HepG2 (cell line): Measurements from ENCODE around the gene ELAPOR1. TPM values are rescaled to one million over a fixed set of nuclear protein-coding genes. Genes with fewer than 3 reads are reported as not detected.

Source experiments
- ATAC-seq: fragments of 200-7000 bp; cut with Tn5 transposase; 3 replicates; pipeline ENCODE4 v1.9.1; 2020; ENCODE audit warnings: mild to moderate bottlenecking, moderate library complexity
- BruUV-seq: library from RNA; stranded (reverse); fragments of 400-500 nt; replicated peaks from 2 replicates; lab custom pipeline; 2021; lab: Mats Ljungman, UMichigan
- CTCF ChIA-PET: fragments of 300-600 bp; formaldehyde crosslinking; extraction: SDS; loops from one replicate; lab custom pipeline; 2021; ENCODE audit warnings: low total read pairs, inconsistent platforms, low intra/inter-chr PET ratio; lab: Yijun Ruan, JAX
- POLR2A ChIA-PET: fragments of 350-600 bp; sonication (Branson Sonifier 250); formaldehyde crosslinking; loops from one replicate; lab custom pipeline; 2020; ENCODE audit warnings: antibody characterized with exemption, inconsistent platforms; lab: Yijun Ruan, JAX
- DNase-seq: peaks from one replicate; pipeline ENCODE4 v3.0.0-alpha.2; 2015; ENCODE audit warnings: low spot score
- FAIRE-seq: peaks from 3 replicates; lab custom pipeline; 2011; peaks lifted over from hg19 to GRCh38; lab: Jason Lieb, UNC
- H2AFZ ChIP-seq: one replicate; pipeline ENCODE4 v1.6.1; 2011; ENCODE audit warnings: low read length, inconsistent platforms
- H3K27ac ChIP-seq: fragments of 300-600 bp; 3 replicates; pipeline ENCODE4 v1.8.0; 2011; ENCODE audit warnings: mixed run types, mild to moderate bottlenecking, mixed read lengths, low read length, inconsistent platforms; ENCODE audit not compliant: insufficient read depth; ENCODE audit errors: extremely low read length
- H3K27me3 ChIP-seq, 2 experiments: fragments of 200-600 bp in 1 of 2; 2 replicates in 1 of 2; 3 replicates in 1 of 2; pipeline versions ENCODE4 v1.6.0 to v1.8.0; 2011; ENCODE audit warnings: low read length in 2 of 2, mild to moderate bottlenecking in 2 of 2, moderate library complexity in 2 of 2, inconsistent platforms in 1 of 2; ENCODE audit not compliant: insufficient read depth in 2 of 2, control insufficient read depth in 1 of 2
- H3K36me3 ChIP-seq, 2 experiments: fragments of 200-600 bp in 1 of 2; replicated peaks in 1 of 2; 2 replicates in 1 of 2; 3 replicates in 1 of 2; pipeline versions ENCODE4 v1.5.1 to v1.8.0; 2011; ENCODE audit warnings: low read length in 2 of 2, inconsistent platforms in 1 of 2; ENCODE audit not compliant: insufficient read depth in 2 of 2, control insufficient read depth in 1 of 2
- H3K4me1 ChIP-seq: 2 replicates; pipeline ENCODE4 v1.5.1; 2012; ENCODE audit warnings: low read length, inconsistent platforms; ENCODE audit not compliant: insufficient read depth
- H3K4me2 ChIP-seq: 2 replicates; pipeline ENCODE4 v1.6.0; 2011; ENCODE audit warnings: low read depth, low read length, inconsistent platforms
- H3K4me3 ChIP-seq, 3 experiments: fragments of 200-600 bp in 1 of 3; sonication (generic), shearing (Covaris generic) in 1 of 3; replicated peaks in 1 of 3; 2 replicates each; pipeline ENCODE4 v1.5.1; 2011 to 2016; ENCODE audit warnings: low read length in 3 of 3, inconsistent platforms in 2 of 3, low read depth in 2 of 3, mild to moderate bottlenecking in 2 of 3, control low read depth in 1 of 3, mixed read lengths in 1 of 3; ENCODE audit not compliant: insufficient read depth in 1 of 3
- H3K79me2 ChIP-seq: one replicate; pipeline ENCODE4 v1.6.1; 2011; ENCODE audit warnings: low read length, inconsistent platforms; ENCODE audit not compliant: insufficient read depth
- H3K9ac ChIP-seq: 2 replicates; pipeline ENCODE4 v1.6.0; 2011; ENCODE audit warnings: mild to moderate bottlenecking, low read depth, low read length, inconsistent platforms; ENCODE audit not compliant: insufficient read depth
- H3K9me3 ChIP-seq: 2 replicates; pipeline ENCODE4 v1.5.1; 2012; ENCODE audit warnings: mild to moderate bottlenecking, low read length
- H4K20me1 ChIP-seq: 2 replicates; pipeline ENCODE4 v1.6.0; 2011; ENCODE audit warnings: inconsistent platforms, mild to moderate bottlenecking, low read length, moderate library complexity; ENCODE audit not compliant: insufficient read depth
- ATF1 ChIP-seq: IDR thresholded peaks from 2 replicates; pipeline ENCODE4 v1.6.1; 2016; ENCODE audit warnings: mild to moderate bottlenecking, control low read depth
- CCAR2 ChIP-seq: fragments of 200-400 bp; formaldehyde crosslinking; optimal IDR thresholded peaks from 2 replicates; pipeline ENCODE3; 2018; ENCODE audit warnings: low read depth, mild to moderate bottlenecking, low read length, moderate library complexity
- ELF4 ChIP-seq: sonication (generic); formaldehyde crosslinking; IDR thresholded peaks from 2 replicates; pipeline ENCODE4 v1.5.0; 2020; ENCODE audit warnings: missing genetic modification reagents, mild to moderate bottlenecking, moderate library complexity, borderline replicate concordance
- HMG20A ChIP-seq: IDR thresholded peaks from 2 replicates; pipeline ENCODE4 v1.6.1; 2016; ENCODE audit warnings: borderline replicate concordance
- KLF11 ChIP-seq: IDR thresholded peaks from 2 replicates; pipeline ENCODE4 v1.6.1; 2016; ENCODE audit warnings: missing compliant biosample characterization
- MAFG ChIP-seq: sonication (generic); formaldehyde crosslinking; IDR thresholded peaks from 2 replicates; pipeline ENCODE4 v1.5.1; 2020; ENCODE audit warnings: mild to moderate bottlenecking, missing genetic modification reagents
- MAFK ChIP-seq, 2 experiments: IDR thresholded peaks in 1 of 2; conservative IDR thresholded peaks in 1 of 2; 2 replicates each; pipeline ENCODE4 v1.6.1; 2011; ENCODE audit warnings: improper control_type of control experiment in 2 of 2, low read length in 2 of 2
- RCOR2 ChIP-seq: IDR thresholded peaks from 2 replicates; pipeline ENCODE4 v1.6.1; 2016; ENCODE audit warnings: missing biosample characterization, missing genetic modification reagents
- SYNCRIP ChIP-seq: fragments of 200-400 bp; formaldehyde crosslinking; IDR thresholded peaks from 2 replicates; pipeline ENCODE4 v1.6.1; 2018; ENCODE audit warnings: mild to moderate bottlenecking, low read depth, low read length; ENCODE audit not compliant: insufficient read depth
- ZNF136 ChIP-seq: sonication (generic); formaldehyde crosslinking; IDR thresholded peaks from 2 replicates; pipeline ENCODE4 v1.8.1; 2022; ENCODE audit warnings: low read depth, mild to moderate bottlenecking, moderate library complexity, missing genetic modification reagents
- ZNF260 ChIP-seq: sonication (generic); formaldehyde crosslinking; IDR thresholded peaks from 2 replicates; pipeline ENCODE4 v1.4.0; 2020; ENCODE audit warnings: missing genetic modification reagents, low read depth, mild to moderate bottlenecking, borderline replicate concordance
- ZNF567 ChIP-seq: sonication (generic); formaldehyde crosslinking; IDR thresholded peaks from 2 replicates; pipeline ENCODE4 v1.8.1; 2023; ENCODE audit warnings: mild to moderate bottlenecking, missing genetic modification reagents, borderline replicate concordance
- ZNF713 ChIP-seq: sonication (generic); formaldehyde crosslinking; IDR thresholded peaks from 2 replicates; pipeline ENCODE4 v1.4.0; 2020; ENCODE audit warnings: mild to moderate bottlenecking, missing genetic modification reagents
- WGBS: methylation state at CpG from one replicate; pipeline ENCODE4 v1.1.6; 2017; ENCODE audit warnings: low lambda C conversion rate; 5-methylcytosine and 5-hydroxymethylcytosine counted together
- in situ Hi-C: cut with HindIII; loops from 2 replicates; pipeline ENCODE4 v1.10.0; 2017; ENCODE audit warnings: low pct_unique_long_range_greater_than_20kb; ENCODE audit not compliant: extremely low pct_ligation_motif_present
- intact Hi-C: fragments of 100-400 bp; cut with micrococcal nuclease; formaldehyde crosslinking; loops from one replicate; pipeline ENCODE4 v1.10.0; 2022; ENCODE audit not compliant: unreplicated experiment
- polyA plus RNA-seq, 8 experiments: library from polyadenylated mRNA; depleted of rRNA in 3 of 8; stranded (reverse) in 7 of 8; unstranded in 1 of 8; fragments of >200 nt; fragmentation: Illumina TruSeq in 4 of 8; extraction: Trizol in 4 of 8; gene quantifications; 2 replicates each; pipeline versions ENCODE4 v1.2.1 to v1.2.3, GENCODE V29; 2011 to 2016; ENCODE audit warnings: low read depth in 4 of 8, missing spikeins in 1 of 8, mixed read lengths in 1 of 8; ENCODE audit not compliant: insufficient read depth in 1 of 8
- total RNA-seq, 5 experiments: library from RNA; depleted of rRNA; stranded (reverse); fragments of >200 nt; fragmentation: Illumina TruSeq; extraction: Trizol; gene quantifications; 2 replicates each; pipeline ENCODE4 v1.2.3, GENCODE V29; 2016; ENCODE audit warnings: low read depth in 1 of 5

Gene ELAPOR1
- total and polyA plus RNA-seq, 2 of the 13 experiments (the other 11 are each of a cell fraction or from before 2014, with no cell fraction given), result 0.13 to 0.20 TPM

DNA sequence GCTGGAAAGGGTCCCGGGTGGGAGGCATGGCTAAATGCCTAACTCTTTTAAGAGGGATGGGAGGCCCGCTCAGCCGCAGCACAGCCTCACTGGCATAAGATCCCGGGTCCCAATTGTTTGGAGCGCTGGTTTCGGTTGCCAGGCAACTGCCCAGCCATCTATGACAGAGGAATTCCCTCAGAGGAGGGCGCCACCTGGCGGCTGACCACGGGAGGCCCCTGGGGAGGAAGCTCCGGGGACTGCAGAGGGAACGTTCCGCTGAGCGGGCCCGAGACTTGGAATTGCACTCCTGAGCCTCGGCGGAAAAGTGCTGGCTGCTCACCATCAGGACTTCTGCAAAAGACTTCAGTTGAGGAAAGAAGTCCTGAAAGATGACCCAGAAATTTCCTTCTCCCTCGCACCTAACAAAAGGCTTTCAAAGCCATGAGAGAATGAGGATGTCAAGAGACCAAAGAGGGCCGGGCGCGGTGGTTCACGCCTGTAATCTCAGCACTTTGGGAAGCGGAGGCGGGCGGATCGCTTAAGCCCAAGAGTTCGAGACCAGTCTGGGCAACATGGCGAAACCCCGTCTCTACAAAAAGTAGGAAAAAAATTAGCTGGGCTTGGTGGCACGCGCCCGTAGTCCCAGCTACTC lies 1.1 kb upstream of the ELAPOR1 start (continued):
- TF ChIP-seq SYNCRIP, result no peak
- TF ChIP-seq ELF4 (CRISPR knock-in tag), result no peak
- peak; percentile 41; the same call in 1 of the 2 replicates for TF ChIP-seq RCOR2 (CRISPR knock-in tag)
- TF ChIP-seq ZNF136 (CRISPR knock-in tag), result no peak
- no peak for TF ChIP-seq KLF11 (CRISPR knock-in tag)
- TF ChIP-seq HMG20A, result no peak

DNA sequence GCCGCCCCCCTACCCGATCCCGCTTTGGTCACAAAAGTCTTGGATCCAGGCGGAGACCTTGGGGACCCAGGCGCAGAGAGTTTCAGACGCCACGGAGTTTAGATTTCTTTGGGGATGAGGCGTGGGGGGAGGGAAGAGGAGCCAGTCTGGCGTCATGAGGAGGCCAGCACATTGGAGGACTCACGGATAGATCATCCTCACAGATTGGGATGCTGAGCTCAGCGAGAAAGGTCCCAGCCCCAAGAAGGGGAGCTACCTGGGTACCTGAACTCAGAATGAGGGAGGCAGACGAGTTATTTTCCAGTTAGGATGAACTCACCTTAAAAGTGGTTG lies 393 bp downstream of the ELAPOR1 start:
- BruUV-seq, result no TSS peak
- no peak for ATAC-seq
- 42% methylated on average over 7 of the region's 12 CpGs for WGBS
- no peak for FAIRE-seq
- POLR2A ChIA-PET, result no interaction called here
- no peak for DNase-seq
- intact Hi-C loops, result loop anchor here (5.0 to 10.0 kb wide), 2 partner anchors 78 to 150 kb away; partner anchors contain the start of gene CLCC1
- Histone ChIP-seq H3K27me3 (peaks cover 2 to 32% of the 10 kb centered on the region in 2 experiments; a peak in 4 of 5 replicates), H3K79me2 (no peaks in the 10 kb centered on the region), H4K20me1 (no peaks in the 10 kb centered on the region), H2AFZ (no peak overlapping the region), H3K4me3 (peak overlapping the region in 1 of 3 experiments; percentile 24; a peak in 1 of 6 replicates), H3K9me3 (no peaks in the 10 kb centered on the region), H3K4me1 (peaks cover 43% of the 10 kb centered on the region), H3K4me2 (peak overlapping the region; percentile 32), H3K9ac (no peak overlapping the region), H3K27ac (no peak overlapping the region), H3K36me3 (no peaks in the 10 kb centered on the region)
- CTCF ChIA-PET, result no interaction called here
- in situ Hi-C loops, result no loop called here
- TF ChIP-seq ZNF260 (CRISPR knock-in tag) (no peak), ATF1 (no peak), CCAR2 (no peak), ZNF567 (CRISPR knock-in tag) (no peak), MAFK (conservative IDR thresholded peaks at IDR 0.05 in 1 of 2, IDR thresholded peaks at IDR 0.05 in 1 of 2; ENCODE audit: low read length in 2 of 2) (0 out of 4 replicates have a peak, but pooled peaks have one; percentile 1 to 13), ZNF713 (CRISPR knock-in tag) (no peak), MAFG (CRISPR knock-in tag) (no peak)
